Measurements from ENCODE around the gene PLIN5.

PLIN5 gene

DNA sequence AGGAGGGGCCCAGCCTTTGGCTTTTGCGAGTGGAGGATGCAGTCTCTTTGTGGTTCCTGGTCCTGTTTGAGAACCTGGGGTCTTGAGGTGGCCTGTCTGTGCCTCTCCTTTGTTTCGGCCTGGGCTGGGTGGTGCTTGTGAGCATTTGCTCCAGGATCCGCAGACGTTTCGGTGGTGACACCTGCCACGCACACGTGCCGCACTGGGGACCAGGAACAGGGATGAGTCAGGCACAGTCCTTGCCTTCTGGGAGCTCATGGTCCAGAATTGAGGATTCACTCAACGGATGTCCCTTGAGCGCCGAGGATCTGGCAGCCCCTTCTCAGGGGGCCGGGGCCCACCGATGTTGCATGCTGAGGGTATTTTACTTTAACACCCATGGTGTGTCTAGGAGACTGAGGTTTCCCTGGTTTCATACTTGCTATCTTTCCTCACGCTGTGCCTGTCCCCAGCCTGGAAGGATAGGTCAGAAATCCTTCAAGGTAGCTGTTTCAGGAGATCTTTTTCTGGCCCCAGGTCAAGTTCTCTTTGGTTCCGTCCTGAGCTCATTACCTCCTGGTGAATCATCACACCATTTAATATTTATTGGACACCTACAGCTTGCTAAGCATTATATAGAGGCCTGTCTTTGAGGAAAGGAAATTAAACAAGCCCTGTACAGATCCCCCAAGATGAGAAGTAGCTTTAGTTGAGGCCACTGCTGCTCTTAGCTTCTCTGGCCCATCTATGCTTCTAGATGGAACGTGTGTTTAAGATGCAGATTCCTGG is 57.8 kb downstream of the PLIN5 start:
- no peak for DNase-seq

DNA sequence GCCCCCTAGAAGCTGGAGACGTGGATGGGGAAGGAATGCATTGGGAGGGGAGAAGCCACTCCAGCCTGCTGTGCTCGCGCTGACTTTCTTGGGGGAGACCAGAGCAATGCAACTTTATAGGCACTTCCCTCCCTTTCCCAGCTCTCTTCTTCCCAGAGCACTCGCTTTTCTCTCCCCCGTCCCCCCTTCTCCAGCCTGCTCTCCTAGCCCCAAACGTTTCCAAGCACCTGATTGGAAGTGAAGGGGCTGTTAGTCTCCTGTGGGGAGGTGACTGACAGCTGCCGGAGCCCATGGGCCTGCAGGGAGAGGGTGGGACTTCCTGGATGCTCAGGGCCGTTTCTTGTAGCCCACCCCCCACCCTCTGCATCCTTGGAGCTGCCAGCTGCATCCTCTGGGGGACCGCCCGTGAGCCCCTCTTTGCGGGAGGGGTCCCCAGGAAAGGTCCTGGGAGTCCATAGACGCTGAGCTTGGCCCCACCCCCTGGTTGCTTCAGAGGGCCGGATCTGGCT is 60.5 kb downstream of the PLIN5 start:
- peak; percentile 83 for DNase-seq

DNA sequence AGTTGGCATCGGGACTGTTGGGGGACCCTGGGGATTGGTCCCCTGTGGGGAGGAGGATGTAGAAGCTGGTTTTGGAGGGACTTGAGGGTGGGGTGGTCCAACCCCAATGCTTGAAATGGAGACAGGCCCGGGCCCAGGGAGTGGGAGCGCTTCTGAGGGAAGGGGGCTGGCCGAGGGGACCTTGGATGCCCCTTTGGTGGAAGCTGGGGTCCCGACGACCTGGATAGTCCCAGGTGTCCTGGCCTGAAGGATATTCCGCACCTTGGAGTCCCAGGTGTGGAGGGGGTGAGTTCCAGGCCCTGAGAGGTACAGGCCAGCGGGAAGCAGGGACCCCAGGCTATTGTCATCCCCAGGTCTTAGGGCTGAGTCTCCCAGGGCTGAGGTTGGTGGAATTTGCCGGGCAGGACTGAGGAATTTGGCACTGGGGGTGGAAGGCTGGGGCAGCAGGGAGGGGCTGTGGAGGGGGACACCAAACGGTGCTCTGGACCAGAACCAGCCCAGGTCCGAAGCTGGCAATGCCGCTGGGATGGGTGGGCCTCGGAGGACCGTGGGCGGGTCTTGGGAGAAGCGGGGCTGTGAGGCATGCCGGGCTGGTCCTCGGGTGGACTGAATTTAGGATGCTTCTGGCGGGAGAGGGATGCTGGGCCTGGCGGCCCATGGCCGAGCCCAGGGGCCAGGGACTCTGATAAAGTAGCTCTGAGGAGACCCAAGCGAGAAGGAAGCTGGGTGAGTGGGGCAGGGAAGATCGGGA is 61.1 kb downstream of the PLIN5 start:
- no peak for DNase-seq

DNA sequence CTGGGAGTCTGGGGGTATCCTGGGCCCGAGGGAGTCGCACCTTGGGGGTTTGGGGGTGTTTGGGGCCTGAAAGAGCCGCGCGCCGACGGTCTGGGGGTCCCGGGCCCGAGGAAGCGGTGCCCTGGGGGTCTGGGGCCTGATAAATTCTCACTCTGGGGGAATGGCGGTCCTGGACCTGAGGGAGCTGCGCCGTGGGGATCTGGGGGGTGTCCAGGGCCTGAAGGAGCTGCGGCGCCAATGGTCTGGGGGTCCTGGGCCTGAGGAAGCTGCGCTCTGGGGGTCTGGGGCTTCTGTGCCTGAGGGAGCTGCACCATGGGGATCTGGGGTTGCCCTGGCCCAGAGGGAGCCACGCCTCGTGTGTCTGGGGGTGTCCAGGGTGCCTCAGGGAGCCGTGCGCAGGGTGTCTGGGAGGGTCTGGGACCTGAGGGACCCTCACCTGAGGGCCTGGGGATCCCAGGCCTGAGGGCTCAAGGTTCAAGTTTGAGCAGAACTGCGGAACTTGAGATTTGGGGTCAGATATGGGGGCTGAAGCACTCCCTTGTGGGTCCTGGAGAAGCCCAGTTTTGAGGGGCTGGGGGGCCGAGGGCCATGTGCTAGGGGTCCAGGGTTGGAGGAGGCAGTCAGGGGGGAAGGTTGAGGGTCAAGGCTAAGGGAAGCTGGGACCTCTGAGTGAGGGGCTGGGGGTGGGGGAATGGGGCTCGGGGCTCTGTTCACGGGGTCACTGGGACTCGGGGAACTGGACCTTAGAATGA is 61.8 kb downstream of the PLIN5 start:
- no peak for DNase-seq
